Measurements from ENCODE around the gene ZNF200. TPM values are rescaled to one million over a fixed set of nuclear protein-coding genes. Genes with fewer than 3 reads are reported as not detected.

The ZNF200 gene
- total RNA-seq, 2 experiments from 2014 or later, result 16.5 to 19.5 TPM

- Mint-ChIP-seq H3K4me3 (no peak overlapping the region), H3K27ac (no peak overlapping the region), H3K36me3 (peaks cover 30% of the 10 kb centered on the region), H3K9me3 (peaks cover 7% of the 10 kb centered on the region), H3K4me1 (peaks cover 19% of the 10 kb centered on the region), H3K27me3 (no peaks in the 10 kb centered on the region)
- ATAC-seq (ENCODE audit: low read depth) (no peak), DNase-seq (no peak)
- POLR2A ChIA-PET, result interaction anchor here (0.6 to 2.2 kb wide), 4 partner anchors 10 to 68 kb away, joined by 3 to 9 read pairs (median 6); partner anchors contain the start of gene ZNF263
Observed at GRCh38 chr16:3266873-3267537, 32.0 kb upstream of the ZNF200 start.

GRCh38 chr16:3264137-3265036 lies 29.4 kb upstream of the ZNF200 start:
- peaks cover 22% of the 10 kb centered on the region for H3K4me1 Mint-ChIP-seq
- peaks cover 6% of the 10 kb centered on the region for H3K9me3 Mint-ChIP-seq
- peak; percentile 90 for ATAC-seq (ENCODE audit: low read depth)
- H3K36me3 Mint-ChIP-seq, result peaks cover 31% of the 10 kb centered on the region
- H3K27ac Mint-ChIP-seq, result peak overlapping the region; percentile 96
- peak; percentile 96 for DNase-seq
- POLR2A ChIA-PET, result interaction anchor here (0.6 to 3.9 kb wide), 19 partner anchors 10 to 236 kb away, joined by 3 to 38 read pairs (median 4); partner anchors contain the start of genes CLUAP1, NAA60, ZNF174 and ZNF200
- H3K4me3 Mint-ChIP-seq, result peak overlapping the region; percentile 94
- no peaks in the 10 kb centered on the region for H3K27me3 Mint-ChIP-seq

- peaks cover 22% of the 10 kb centered on the region for H3K4me1 Mint-ChIP-seq
- peak overlapping the region; percentile 94 for H3K4me3 Mint-ChIP-seq
- H3K36me3 Mint-ChIP-seq, result peaks cover 23% of the 10 kb centered on the region
- POLR2A ChIA-PET, result interaction anchor here (0.6 to 3.9 kb wide), 7 partner anchors 21 to 197 kb away, joined by 3 to 38 read pairs (median 5); partner anchors contain the start of genes ZNF174, ZNF200, ZNF263 and ZSCAN32
- no peaks in the 10 kb centered on the region for H3K27me3 Mint-ChIP-seq
- DNase-seq (no peak), ATAC-seq (ENCODE audit: low read depth) (no peak)
- peak overlapping the region; percentile 87 for H3K27ac Mint-ChIP-seq
- H3K9me3 Mint-ChIP-seq, result peaks cover 6% of the 10 kb centered on the region
Observed at GRCh38 chr16:3262517-3262916, 27.6 kb upstream of the ZNF200 start.

- peaks cover 3% of the 10 kb centered on the region for H3K27me3 Mint-ChIP-seq
- peaks cover 14% of the 10 kb centered on the region for H3K36me3 Mint-ChIP-seq
- peaks cover 17% of the 10 kb centered on the region for H3K4me1 Mint-ChIP-seq
- no peak overlapping the region for H3K27ac Mint-ChIP-seq
- H3K4me3 Mint-ChIP-seq, result no peak overlapping the region
- peaks cover 6% of the 10 kb centered on the region for H3K9me3 Mint-ChIP-seq
- POLR2A ChIA-PET, result no interaction called here
- no peak for ATAC-seq (ENCODE audit: low read depth)
- no peak for DNase-seq
Observed at GRCh38 chr16:3259836-3260235, 24.9 kb upstream of the ZNF200 start.

GRCh38 chr16:3256866-3257465 lies 22.0 kb upstream of the ZNF200 start:
- POLR2A ChIA-PET, result interaction anchor here (1.6 kb wide), 1 partner anchor 144 kb away, joined by 3 read pairs; the partner anchor contains the start of genes ZNF174 and ZSCAN32
- Mint-ChIP-seq H3K27ac (no peak overlapping the region), H3K27me3 (peaks cover 3% of the 10 kb centered on the region), H3K36me3 (peaks cover 3% of the 10 kb centered on the region), H3K9me3 (peaks cover 2% of the 10 kb centered on the region), H3K4me1 (peaks cover 2% of the 10 kb centered on the region), H3K4me3 (no peak overlapping the region)
- ATAC-seq (ENCODE audit: low read depth), result no peak
- DNase-seq, result no peak

GRCh38 chr16:3256146-3256865 lies 21.3 kb upstream of the ZNF200 start, which contains the start of gene MEFV:
MEFV (minus strand) TSS chr16:3256633; CDS start chr16:3256587, 46 bp downstream.
- Mint-ChIP-seq H3K4me3 (no peak within 1 kb of the TSS), H3K9me3 (no peaks in the 10 kb centered on the region), H3K36me3 (no peaks in the 10 kb centered on the region), H3K27me3 (peaks cover 3% of the 10 kb centered on the region), H3K27ac (no peak within 1 kb of the TSS), H3K4me1 (no peaks in the 10 kb centered on the region)
- ATAC-seq (ENCODE audit: low read depth) (no peak), DNase-seq (no peak)
- POLR2A ChIA-PET, result interaction anchor here (1.6 kb wide), 1 partner anchor 145 kb away, joined by 3 read pairs; the partner anchor contains the start of genes ZNF174 and ZSCAN32

GRCh38 chr16:3254309-3254708 lies 19.4 kb upstream of the ZNF200 start:
- ATAC-seq (ENCODE audit: low read depth), result no peak
- POLR2A ChIA-PET, result interaction anchor here (1.4 kb wide), 1 partner anchor 10 kb away, joined by 3 read pairs; no protein-coding TSS in a partner anchor
- DNase-seq, result no peak
- Mint-ChIP-seq H3K27me3 (peaks cover 3% of the 10 kb centered on the region), H3K4me3 (no peak overlapping the region), H3K4me1 (no peaks in the 10 kb centered on the region), H3K27ac (no peak overlapping the region), H3K9me3 (peaks cover 2% of the 10 kb centered on the region), H3K36me3 (no peaks in the 10 kb centered on the region)

- H3K27ac Mint-ChIP-seq, result no peak overlapping the region
- H3K4me3 Mint-ChIP-seq, result no peak overlapping the region
- peaks cover 2% of the 10 kb centered on the region for H3K9me3 Mint-ChIP-seq
- POLR2A ChIA-PET, result interaction anchor here (0.6 to 0.8 kb wide), 2 partner anchors 18 to 310 kb away, joined by 3 read pairs; partner anchors contain the start of gene ZNF200
- no peaks in the 10 kb centered on the region for H3K36me3 Mint-ChIP-seq
- no peak for ATAC-seq (ENCODE audit: low read depth)
- H3K27me3 Mint-ChIP-seq, result peaks cover 3% of the 10 kb centered on the region
- no peaks in the 10 kb centered on the region for H3K4me1 Mint-ChIP-seq
- DNase-seq, result no peak
Observed at GRCh38 chr16:3252967-3253366, 18.0 kb upstream of the ZNF200 start.

GRCh38 chr16:3249451-3249850 lies 14.5 kb upstream of the ZNF200 start:
- no peak overlapping the region for H3K27ac Mint-ChIP-seq
- H3K4me1 Mint-ChIP-seq, result peaks cover 2% of the 10 kb centered on the region
- H3K4me3 Mint-ChIP-seq, result no peak overlapping the region
- no peak for DNase-seq
- ATAC-seq (ENCODE audit: low read depth), result no peak
- POLR2A ChIA-PET, result interaction anchor here (1.1 kb wide), 1 partner anchor 15 kb away, joined by 4 read pairs; no protein-coding TSS in a partner anchor
- H3K36me3 Mint-ChIP-seq, result no peaks in the 10 kb centered on the region
- no peaks in the 10 kb centered on the region for H3K27me3 Mint-ChIP-seq
- H3K9me3 Mint-ChIP-seq, result peaks cover 2% of the 10 kb centered on the region

- H3K4me3 Mint-ChIP-seq, result no peak overlapping the region
- no peaks in the 10 kb centered on the region for H3K36me3 Mint-ChIP-seq
- H3K4me1 Mint-ChIP-seq, result peaks cover 2% of the 10 kb centered on the region
- ATAC-seq (ENCODE audit: low read depth) (no peak), DNase-seq (no peak)
- no peak overlapping the region for H3K27ac Mint-ChIP-seq
- peaks cover 2% of the 10 kb centered on the region for H3K27me3 Mint-ChIP-seq
- POLR2A ChIA-PET, result interaction anchor here (1.1 kb wide), 1 partner anchor 15 kb away, joined by 4 read pairs; no protein-coding TSS in a partner anchor
- peaks cover 2% of the 10 kb centered on the region for H3K9me3 Mint-ChIP-seq
Observed at GRCh38 chr16:3249020-3249419, 14.1 kb upstream of the ZNF200 start.

GRCh38 chr16:3248596-3248995 lies 13.6 kb upstream of the ZNF200 start:
- ATAC-seq (ENCODE audit: low read depth) (no peak), DNase-seq (no peak)
- POLR2A ChIA-PET, result interaction anchor here (1.1 kb wide), 1 partner anchor 16 kb away, joined by 4 read pairs; no protein-coding TSS in a partner anchor
- peaks cover 3% of the 10 kb centered on the region for H3K27me3 Mint-ChIP-seq
- no peak overlapping the region for H3K4me3 Mint-ChIP-seq
- H3K36me3 Mint-ChIP-seq, result no peaks in the 10 kb centered on the region
- peaks cover 2% of the 10 kb centered on the region for H3K4me1 Mint-ChIP-seq
- H3K9me3 Mint-ChIP-seq, result peaks cover 2% of the 10 kb centered on the region
- no peak overlapping the region for H3K27ac Mint-ChIP-seq

- no peak for DNase-seq
Observed at GRCh38 chr16:3246876-3247275, 11.9 kb upstream of the ZNF200 start.

More at GRCh38 chr16:3246876-3247275, 11.9 kb upstream of the ZNF200 start:
- POLR2A ChIA-PET, result no interaction called here
- Mint-ChIP-seq H3K27ac (no peak overlapping the region), H3K4me1 (peaks cover 2% of the 10 kb centered on the region), H3K27me3 (peaks cover 3% of the 10 kb centered on the region), H3K9me3 (peaks cover 2% of the 10 kb centered on the region), H3K36me3 (no peaks in the 10 kb centered on the region), H3K4me3 (no peak overlapping the region)
- no peak for ATAC-seq (ENCODE audit: low read depth)
